HepG2 (cell line): Measurements from ENCODE around the gene KAT6B. TPM values are rescaled to one million over a fixed set of nuclear protein-coding genes. Genes with fewer than 3 reads are reported as not detected.

Experiments used
- ATAC-seq: fragments of 200-7000 bp; cut with Tn5 transposase; 3 replicates; pipeline ENCODE4 v1.9.1; 2020; ENCODE audit warnings: mild to moderate bottlenecking, moderate library complexity
- BruUV-seq: library from RNA; stranded (reverse); fragments of 400-500 nt; replicated peaks from 2 replicates; lab custom pipeline; 2021; lab: Mats Ljungman, UMichigan
- CTCF ChIA-PET: fragments of 300-600 bp; formaldehyde crosslinking; extraction: SDS; loops from one replicate; lab custom pipeline; 2021; ENCODE audit warnings: low total read pairs, inconsistent platforms, low intra/inter-chr PET ratio; lab: Yijun Ruan, JAX
- POLR2A ChIA-PET: fragments of 350-600 bp; sonication (Branson Sonifier 250); formaldehyde crosslinking; loops from one replicate; lab custom pipeline; 2020; ENCODE audit warnings: antibody characterized with exemption, inconsistent platforms; lab: Yijun Ruan, JAX
- DNase-seq: peaks from one replicate; pipeline ENCODE4 v3.0.0-alpha.2; 2015; ENCODE audit warnings: low spot score
- FAIRE-seq: peaks from 3 replicates; lab custom pipeline; 2011; peaks lifted over from hg19 to GRCh38; lab: Jason Lieb, UNC
- H2AFZ ChIP-seq: one replicate; pipeline ENCODE4 v1.6.1; 2011; ENCODE audit warnings: low read length, inconsistent platforms
- H3K27ac ChIP-seq: fragments of 300-600 bp; 3 replicates; pipeline ENCODE4 v1.8.0; 2011; ENCODE audit warnings: mixed run types, mild to moderate bottlenecking, mixed read lengths, low read length, inconsistent platforms; ENCODE audit not compliant: insufficient read depth; ENCODE audit errors: extremely low read length
- H3K27me3 ChIP-seq, 2 experiments: fragments of 200-600 bp in 1 of 2; 2 replicates in 1 of 2; 3 replicates in 1 of 2; pipeline versions ENCODE4 v1.6.0 to v1.8.0; 2011; ENCODE audit warnings: low read length in 2 of 2, mild to moderate bottlenecking in 2 of 2, moderate library complexity in 2 of 2, inconsistent platforms in 1 of 2; ENCODE audit not compliant: insufficient read depth in 2 of 2, control insufficient read depth in 1 of 2
- H3K36me3 ChIP-seq, 2 experiments: fragments of 200-600 bp in 1 of 2; replicated peaks in 1 of 2; 2 replicates in 1 of 2; 3 replicates in 1 of 2; pipeline versions ENCODE4 v1.5.1 to v1.8.0; 2011; ENCODE audit warnings: low read length in 2 of 2, inconsistent platforms in 1 of 2; ENCODE audit not compliant: insufficient read depth in 2 of 2, control insufficient read depth in 1 of 2
- H3K4me1 ChIP-seq: 2 replicates; pipeline ENCODE4 v1.5.1; 2012; ENCODE audit warnings: low read length, inconsistent platforms; ENCODE audit not compliant: insufficient read depth
- H3K4me2 ChIP-seq: 2 replicates; pipeline ENCODE4 v1.6.0; 2011; ENCODE audit warnings: low read depth, low read length, inconsistent platforms
- H3K4me3 ChIP-seq, 3 experiments: fragments of 200-600 bp in 1 of 3; sonication (generic), shearing (Covaris generic) in 1 of 3; replicated peaks in 1 of 3; 2 replicates each; pipeline ENCODE4 v1.5.1; 2011 to 2016; ENCODE audit warnings: low read length in 3 of 3, inconsistent platforms in 2 of 3, low read depth in 2 of 3, mild to moderate bottlenecking in 2 of 3, control low read depth in 1 of 3, mixed read lengths in 1 of 3; ENCODE audit not compliant: insufficient read depth in 1 of 3
- H3K79me2 ChIP-seq: one replicate; pipeline ENCODE4 v1.6.1; 2011; ENCODE audit warnings: low read length, inconsistent platforms; ENCODE audit not compliant: insufficient read depth
- H3K9ac ChIP-seq: 2 replicates; pipeline ENCODE4 v1.6.0; 2011; ENCODE audit warnings: mild to moderate bottlenecking, low read depth, low read length, inconsistent platforms; ENCODE audit not compliant: insufficient read depth
- H3K9me3 ChIP-seq: 2 replicates; pipeline ENCODE4 v1.5.1; 2012; ENCODE audit warnings: mild to moderate bottlenecking, low read length
- H4K20me1 ChIP-seq: 2 replicates; pipeline ENCODE4 v1.6.0; 2011; ENCODE audit warnings: inconsistent platforms, mild to moderate bottlenecking, low read length, moderate library complexity; ENCODE audit not compliant: insufficient read depth
- FOXP4 ChIP-seq: sonication (generic); formaldehyde crosslinking; IDR thresholded peaks from 2 replicates; pipeline ENCODE4 v1.4.0; 2020; ENCODE audit warnings: missing genetic modification reagents
- HMGXB3 ChIP-seq: sonication (generic); formaldehyde crosslinking; IDR thresholded peaks from 2 replicates; pipeline ENCODE4 v1.4.0; 2020; ENCODE audit warnings: missing genetic modification reagents, borderline replicate concordance
- KDM4B ChIP-seq: sonication (generic); formaldehyde crosslinking; IDR thresholded peaks from 2 replicates; pipeline ENCODE4 v1.4.0; 2020; ENCODE audit warnings: missing genetic modification reagents
- ZBTB10 ChIP-seq: sonication (generic); formaldehyde crosslinking; IDR thresholded peaks from 2 replicates; pipeline ENCODE4 v1.4.0; 2020; ENCODE audit warnings: missing genetic modification reagents, borderline replicate concordance
- ZNF816 ChIP-seq: sonication (generic); formaldehyde crosslinking; IDR thresholded peaks from 2 replicates; pipeline ENCODE4 v1.8.0; 2022; ENCODE audit warnings: missing genetic modification reagents, mild to moderate bottlenecking, borderline replicate concordance
- WGBS: methylation state at CpG from one replicate; pipeline ENCODE4 v1.1.6; 2017; ENCODE audit warnings: low lambda C conversion rate; 5-methylcytosine and 5-hydroxymethylcytosine counted together
- in situ Hi-C: cut with HindIII; loops from 2 replicates; pipeline ENCODE4 v1.10.0; 2017; ENCODE audit warnings: low pct_unique_long_range_greater_than_20kb; ENCODE audit not compliant: extremely low pct_ligation_motif_present
- intact Hi-C: fragments of 100-400 bp; cut with micrococcal nuclease; formaldehyde crosslinking; loops from one replicate; pipeline ENCODE4 v1.10.0; 2022; ENCODE audit not compliant: unreplicated experiment
- polyA plus RNA-seq, 8 experiments: library from polyadenylated mRNA; depleted of rRNA in 3 of 8; stranded (reverse) in 7 of 8; unstranded in 1 of 8; fragments of >200 nt; fragmentation: Illumina TruSeq in 4 of 8; extraction: Trizol in 4 of 8; gene quantifications; 2 replicates each; pipeline versions ENCODE4 v1.2.1 to v1.2.3, GENCODE V29; 2011 to 2016; ENCODE audit warnings: low read depth in 4 of 8, missing spikeins in 1 of 8, mixed read lengths in 1 of 8; ENCODE audit not compliant: insufficient read depth in 1 of 8
- total RNA-seq, 5 experiments: library from RNA; depleted of rRNA; stranded (reverse); fragments of >200 nt; fragmentation: Illumina TruSeq; extraction: Trizol; gene quantifications; 2 replicates each; pipeline ENCODE4 v1.2.3, GENCODE V29; 2016; ENCODE audit warnings: low read depth in 1 of 5

KAT6B gene
- total and polyA plus RNA-seq, 2 of the 13 experiments (the other 11 are each of a cell fraction or from before 2014, with no cell fraction given): 3.0 to 9.5 TPM

- Histone ChIP-seq H3K36me3 (peaks cover 0 to 2% of the 10 kb centered on the region in 2 experiments; a peak in 1 of 5 replicates), H3K27ac (no peak overlapping the region), H2AFZ (no peak overlapping the region), H3K4me3 (no peak overlapping the region), H3K27me3 (no peaks in the 10 kb centered on the region), H3K4me1 (peaks cover 21% of the 10 kb centered on the region), H3K9ac (no peak overlapping the region), H3K9me3 (no peaks in the 10 kb centered on the region), H4K20me1 (no peaks in the 10 kb centered on the region), H3K4me2 (no peak overlapping the region), H3K79me2 (no peaks in the 10 kb centered on the region)
- intact Hi-C loops: no loop called here
- no peak for TF ChIP-seq ZNF816 (CRISPR knock-in tag)
- TF ChIP-seq KDM4B (CRISPR knock-in tag): no peak
- no peak for TF ChIP-seq ZBTB10 (CRISPR knock-in tag)
- no peak for TF ChIP-seq FOXP4 (CRISPR knock-in tag)
- no peak for TF ChIP-seq HMGXB3
- POLR2A ChIA-PET: no interaction called here
- FAIRE-seq: no peak
- CTCF ChIA-PET: no interaction called here
- in situ Hi-C loops: no loop called here
- ATAC-seq: no peak
- no peak for DNase-seq
- WGBS: 97% methylated on average over 2 of the region's 2 CpGs
- no TSS peak for BruUV-seq
These were observed 142.7 kb downstream of the KAT6B start for GRCh38 chr10:74969093-74969492.
